GM12892 (cell line): Measurements from ENCODE around the gene PRDM16.

ENCODE experiments used
- DNase-seq: peaks from one replicate; pipeline ENCODE4 v3.0.0; 2011; ENCODE audit not compliant: insufficient read length
- FAIRE-seq: peaks from 2 replicates; lab custom pipeline; 2011; peaks lifted over from hg19 to GRCh38; lab: Jason Lieb, UNC
- POLR2A ChIP-seq: IDR thresholded peaks from 2 replicates; pipeline ENCODE4 v1.6.1; 2011; ENCODE audit warnings: low read depth, low read length, control low read depth
- POLR2AphosphoS5 ChIP-seq: IDR thresholded peaks from 2 replicates; pipeline ENCODE4 v1.6.1; 2011; ENCODE audit warnings: low read depth, low read length, control low read depth
- TAF1 ChIP-seq: IDR thresholded peaks from 2 replicates; pipeline ENCODE4 v1.6.1; 2011; ENCODE audit warnings: low read depth, mild to moderate bottlenecking, control low read depth, low read length, borderline replicate concordance

Gene PRDM16

DNA sequence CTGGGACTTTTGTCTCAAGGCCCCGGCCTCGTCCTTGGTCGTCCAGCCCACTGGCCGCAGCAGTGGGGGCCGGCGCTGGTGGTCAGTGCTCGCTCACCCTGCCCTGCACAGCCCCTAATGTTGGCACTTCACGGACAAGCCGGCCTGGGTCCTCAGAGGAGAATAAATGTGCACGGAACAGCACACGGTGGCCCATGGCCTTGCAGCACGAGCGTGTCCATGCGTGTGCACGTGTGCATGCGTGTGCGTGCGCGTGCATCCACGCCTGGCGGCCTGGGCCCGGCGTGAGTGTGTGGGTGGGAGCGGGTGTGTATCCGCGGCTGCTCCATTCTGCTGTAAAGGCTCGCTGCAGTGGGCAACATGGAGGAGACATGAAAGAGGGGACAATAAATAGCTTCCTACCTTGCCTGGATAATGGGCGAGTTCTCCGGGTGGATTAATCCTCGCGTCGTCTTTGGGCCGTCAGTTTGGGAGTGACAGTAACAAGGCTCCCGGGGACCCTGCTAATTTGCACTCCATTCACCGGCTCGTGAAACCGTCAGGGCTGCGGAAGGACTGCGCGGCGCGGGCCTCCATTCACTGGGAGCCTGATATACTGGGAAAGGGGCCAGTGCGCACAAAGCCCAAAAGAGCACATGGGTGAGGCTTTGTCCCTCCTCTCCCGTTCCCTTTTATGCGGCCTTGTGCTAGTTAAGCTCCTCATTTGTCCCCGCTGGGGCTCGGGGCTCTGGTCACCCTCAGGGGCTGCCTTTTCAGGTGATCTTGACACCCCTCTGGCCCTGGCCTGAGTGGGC lies 142.8 kb downstream of the PRDM16 start:
- FAIRE-seq, result no peak
- TF ChIP-seq POLR2AphosphoS5 (no peak), POLR2A (no peak), TAF1 (no peak)
- no peak for DNase-seq

DNA sequence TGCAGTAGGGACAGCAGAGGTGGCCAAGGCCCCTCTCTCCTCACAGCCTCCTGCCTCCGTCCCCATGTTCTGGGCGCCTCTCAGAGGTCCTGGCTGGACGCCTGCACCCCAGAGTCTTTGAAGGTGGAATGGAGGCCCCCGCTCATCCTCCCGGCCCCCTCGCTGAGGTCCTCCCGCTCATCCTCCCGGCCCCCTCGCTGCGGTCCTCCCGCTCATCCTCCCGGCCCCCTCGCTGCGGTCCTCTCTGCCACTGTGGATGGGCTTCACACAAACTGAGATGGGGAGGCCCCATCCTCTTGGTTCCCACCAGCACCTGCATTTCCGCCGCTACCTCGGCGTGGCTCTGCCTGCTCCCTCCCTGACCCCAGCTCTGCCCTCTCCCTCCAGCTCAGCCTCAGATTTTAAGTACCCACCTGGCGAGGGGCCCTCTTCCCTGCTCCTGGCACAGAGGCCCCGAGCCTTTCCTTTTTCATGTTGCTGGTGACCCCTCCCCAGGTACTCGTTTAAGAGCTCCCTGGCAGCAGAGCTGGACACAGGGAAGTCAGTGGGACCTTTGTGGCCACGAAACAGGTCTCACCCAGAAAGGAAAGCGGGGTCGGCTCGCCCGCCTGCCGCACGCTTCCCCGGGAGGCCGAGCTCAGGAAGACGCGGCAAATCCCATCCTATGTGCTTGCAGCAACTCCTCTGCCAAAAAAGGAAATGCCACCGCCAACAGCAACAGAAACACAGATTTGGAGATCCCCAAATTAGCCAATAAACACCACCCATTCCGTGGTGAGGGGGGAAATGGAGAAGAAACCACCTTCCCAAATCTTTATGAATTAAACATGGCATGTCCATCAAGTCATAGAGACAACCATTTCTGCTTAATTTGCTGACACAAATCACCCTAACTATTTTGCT lies 143.7 kb downstream of the PRDM16 start:
- no peak for TF ChIP-seq TAF1
- TF ChIP-seq POLR2A, result no peak
- no peak for TF ChIP-seq POLR2AphosphoS5
- DNase-seq, result no peak
- no peak for FAIRE-seq

DNA sequence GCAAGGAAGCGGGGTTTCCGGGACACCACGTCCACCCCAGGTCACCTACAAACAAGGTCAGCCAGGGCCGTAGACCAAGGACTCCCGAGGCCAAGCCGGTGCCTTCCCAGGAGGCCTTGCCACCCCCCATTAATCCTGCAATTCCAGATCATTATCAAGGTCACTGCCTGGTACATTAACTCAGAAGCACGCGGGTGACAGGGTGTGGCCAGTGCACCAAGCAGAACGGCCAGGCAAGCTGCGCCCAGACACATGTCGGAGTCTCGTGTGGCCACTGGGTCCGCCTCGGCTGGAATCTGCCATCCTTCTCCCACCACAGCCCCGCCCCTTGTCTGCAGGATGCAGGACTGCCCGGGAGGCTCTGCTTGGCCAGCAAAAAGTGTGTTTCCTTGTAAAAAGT lies 144.7 kb downstream of the PRDM16 start:
- no peak for FAIRE-seq
- no peak for DNase-seq
- no peak for TF ChIP-seq POLR2A

GRCh38 chr1:3215198-3216014 lies 146.4 kb downstream of the PRDM16 start:
- no peak for DNase-seq
- TF ChIP-seq POLR2AphosphoS5 (no peak), TAF1 (no peak), POLR2A (no peak)
- no peak for FAIRE-seq

DNA sequence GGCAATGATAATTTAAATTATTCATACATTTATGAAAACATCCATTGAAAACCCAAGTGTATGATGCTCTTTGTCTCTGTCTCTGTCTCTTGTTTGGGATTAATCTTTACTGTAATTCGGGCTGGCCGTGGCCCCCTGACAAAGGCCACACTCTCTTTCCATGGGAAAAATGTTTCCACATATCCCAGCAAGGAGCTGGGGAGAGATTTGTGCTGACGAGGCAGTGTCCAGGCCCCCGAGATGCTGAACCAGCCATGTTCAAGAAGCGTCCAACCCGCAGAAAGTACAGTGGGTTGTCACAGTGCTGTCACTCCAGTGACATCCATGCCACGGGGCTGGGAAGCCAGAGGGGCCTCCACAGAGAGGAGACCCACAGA lies 147.0 kb downstream of the PRDM16 start:
- no peak for FAIRE-seq
- no peak for DNase-seq
- no peak for TF ChIP-seq POLR2A
- TF ChIP-seq POLR2AphosphoS5, result no peak
- no peak for TF ChIP-seq TAF1

GRCh38 chr1:3217181-3217641 lies 148.2 kb downstream of the PRDM16 start:
- TF ChIP-seq POLR2A (no peak), POLR2AphosphoS5 (no peak), TAF1 (no peak)
- DNase-seq, result no peak

DNA sequence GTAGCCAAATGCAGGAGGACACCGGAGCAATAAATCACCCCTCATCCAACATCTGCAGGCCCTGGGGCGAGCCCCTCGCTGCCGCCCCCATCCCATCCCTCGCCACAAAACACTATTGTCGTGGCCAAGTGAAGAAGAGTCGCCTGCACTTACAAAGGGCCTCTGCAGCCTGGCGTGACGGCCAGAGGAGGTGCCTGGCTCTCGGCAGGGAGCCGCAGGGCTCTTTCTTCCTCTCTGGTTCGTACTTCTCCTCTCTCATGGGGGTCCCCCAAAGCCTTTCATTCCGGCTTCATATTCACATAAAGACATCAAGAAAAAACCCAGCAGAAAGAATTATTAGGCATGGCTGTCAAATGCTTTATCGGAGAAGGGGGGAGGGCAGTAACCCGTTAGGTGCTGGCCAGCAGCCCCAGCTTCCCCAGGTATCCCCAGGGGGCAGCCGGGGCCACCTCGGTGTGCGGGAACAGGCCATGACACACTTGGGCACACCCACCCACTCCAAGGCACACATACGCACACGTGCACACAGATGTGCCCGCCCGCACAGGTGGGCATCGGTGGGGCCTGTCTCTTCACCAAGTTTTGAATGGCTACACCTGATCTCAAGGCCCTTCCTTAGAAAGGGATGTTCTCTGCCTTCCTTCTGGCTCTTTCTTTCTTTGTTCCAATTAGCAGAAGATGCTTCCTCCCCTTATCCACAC lies 149.1 kb downstream of the PRDM16 start:
- FAIRE-seq (no peak), DNase-seq (no peak)
- TF ChIP-seq POLR2AphosphoS5, result no peak
- TF ChIP-seq POLR2A, result no peak
- no peak for TF ChIP-seq TAF1

More at GRCh38 chr1:3217181-3217641, 148.2 kb downstream of the PRDM16 start:
- FAIRE-seq, result no peak

- no peak for FAIRE-seq
Measured at GRCh38 chr1:3219005-3219790, 150.2 kb downstream of the PRDM16 start.

GRCh38 chr1:3219791-3220467 lies 150.9 kb downstream of the PRDM16 start:
- no peak for DNase-seq
- TF ChIP-seq POLR2AphosphoS5 (no peak), POLR2A (no peak), TAF1 (no peak)
- no peak for FAIRE-seq

More at GRCh38 chr1:3219005-3219790, 150.2 kb downstream of the PRDM16 start:
- DNase-seq, result no peak
- no peak for TF ChIP-seq POLR2AphosphoS5
- no peak for TF ChIP-seq POLR2A
- no peak for TF ChIP-seq TAF1
